DMS 273 (cell line): ENCODE measurements around the gene TRIM71.
"Not testable (repeated sequence)": the region's sequence is repeated elsewhere in the genome, so short reads cannot be mapped to it uniquely, and the experiment has no call there.

Experiments used
- DNase-seq: peaks from one replicate; lab custom pipeline; 2025; ENCODE audit not compliant: unreplicated experiment; lab: John Stamatoyannopoulos, UW

TRIM71 gene

DNA sequence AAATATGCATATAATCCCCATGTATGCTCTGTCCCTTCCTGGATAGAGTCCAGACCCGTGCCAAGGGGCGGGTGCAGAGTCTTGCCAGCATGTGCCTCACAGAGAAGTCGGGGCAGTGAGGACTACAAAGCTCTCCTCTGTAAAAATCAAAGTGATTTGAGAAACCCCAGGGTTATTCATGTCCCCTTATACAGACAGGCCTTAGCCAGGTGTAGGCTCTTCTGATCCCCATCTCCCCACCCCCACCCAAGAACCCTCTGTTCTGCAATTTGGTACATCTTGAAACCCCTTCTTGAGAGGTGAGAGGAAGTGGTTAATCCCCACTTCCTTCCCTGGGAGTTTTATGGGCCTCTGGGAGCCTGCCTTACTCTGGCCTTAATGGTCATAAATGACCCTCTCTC, 24.7 kb downstream of the TRIM71 start:
- no peak for DNase-seq

DNA sequence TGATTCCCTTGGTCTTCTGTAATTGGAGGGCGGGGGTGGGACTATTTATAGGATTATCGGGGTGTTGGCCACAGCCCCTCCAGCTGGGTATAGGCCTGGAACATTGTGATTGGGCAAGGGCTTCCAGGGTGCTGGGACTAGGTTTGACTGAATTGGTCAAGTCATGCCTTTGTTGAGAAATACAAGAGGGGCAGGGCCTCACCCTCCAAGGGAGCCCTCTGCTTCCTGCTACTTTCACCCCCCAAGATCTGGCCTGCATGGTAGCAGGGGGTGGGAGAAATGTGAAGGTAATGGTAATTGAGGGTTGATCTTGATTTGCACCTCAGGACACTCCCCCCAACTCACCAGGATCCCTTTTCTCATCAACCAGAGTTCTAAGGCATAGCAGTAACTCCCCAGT, 25.2 kb downstream of the TRIM71 start:
- no peak for DNase-seq

DNA sequence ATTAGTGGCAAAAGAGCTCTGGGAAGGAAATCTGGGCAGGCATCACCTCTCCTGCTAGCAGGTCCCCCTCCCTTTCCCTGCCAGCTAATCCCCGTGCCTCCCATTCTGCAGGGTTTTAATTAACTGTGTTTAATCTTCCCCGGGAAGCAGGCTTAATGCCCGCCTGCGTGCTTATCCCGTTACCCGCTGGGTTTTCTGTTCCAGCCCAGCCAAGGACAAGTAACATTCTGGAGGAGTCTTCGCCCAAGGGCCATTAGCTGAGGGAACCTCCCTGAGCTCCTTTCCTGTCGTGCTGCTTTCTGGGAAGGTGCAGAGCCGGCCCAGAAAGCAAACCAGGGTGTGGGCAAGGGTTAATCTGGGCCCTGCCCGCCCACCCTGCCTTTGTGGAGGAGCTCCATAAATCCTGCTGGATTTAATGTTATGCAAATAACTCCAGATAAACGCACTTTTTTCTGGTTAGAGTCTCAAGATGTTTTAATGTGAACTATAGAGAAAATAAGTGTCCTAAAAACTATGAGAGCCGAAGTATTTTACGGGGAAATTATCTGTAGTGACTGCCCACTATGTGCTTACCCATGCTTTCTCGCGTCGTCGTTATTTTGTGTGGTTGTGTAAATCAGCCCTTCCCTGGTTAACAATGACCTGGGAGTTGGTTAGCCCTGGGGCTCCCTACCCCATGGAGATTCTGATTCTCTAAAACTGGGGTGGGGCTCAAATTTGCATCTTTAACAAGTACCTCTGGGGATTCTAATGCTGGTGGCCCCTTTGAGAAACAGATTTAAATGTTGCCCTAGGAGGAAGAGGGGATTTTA, 25.9 kb downstream of the TRIM71 start:
- no peak for DNase-seq

DNA sequence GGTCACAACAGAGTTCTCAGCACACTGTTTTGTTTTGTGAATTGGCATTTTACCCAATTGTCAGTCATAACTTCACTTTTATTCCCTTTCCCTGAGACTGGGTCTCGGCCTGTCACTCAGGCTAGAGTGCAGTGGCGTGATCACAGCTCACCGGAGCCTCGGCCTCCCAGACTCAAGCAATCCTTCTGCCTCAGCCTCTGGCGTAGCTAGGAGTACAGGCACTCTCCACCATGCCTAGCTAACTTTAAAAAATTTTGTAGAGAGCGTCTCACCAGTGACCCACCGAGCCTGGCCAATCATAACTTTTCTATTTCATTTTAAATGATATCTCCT, 26.5 kb downstream of the TRIM71 start:
- DNase-seq: no peak

DNA sequence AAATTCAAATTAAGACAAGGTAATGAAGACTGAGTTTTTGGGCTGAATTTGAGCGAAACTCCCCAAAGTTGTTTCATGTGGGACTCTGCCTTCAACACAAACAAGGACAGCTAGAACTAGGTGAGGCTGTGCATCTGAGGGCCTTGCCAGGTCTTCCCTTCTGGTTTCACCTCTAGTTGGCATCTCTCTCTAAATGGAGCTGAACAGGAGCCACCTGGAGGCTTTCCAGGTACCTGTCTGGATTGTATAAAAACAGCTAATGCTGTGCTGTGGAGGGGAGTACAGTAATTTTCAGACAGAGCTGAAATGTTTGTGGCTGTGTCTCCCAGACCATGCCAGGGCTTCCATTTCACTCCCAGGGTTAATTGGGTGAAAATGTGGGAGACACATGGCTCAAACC, 27.1 kb downstream of the TRIM71 start:
- DNase-seq: no peak

DNA sequence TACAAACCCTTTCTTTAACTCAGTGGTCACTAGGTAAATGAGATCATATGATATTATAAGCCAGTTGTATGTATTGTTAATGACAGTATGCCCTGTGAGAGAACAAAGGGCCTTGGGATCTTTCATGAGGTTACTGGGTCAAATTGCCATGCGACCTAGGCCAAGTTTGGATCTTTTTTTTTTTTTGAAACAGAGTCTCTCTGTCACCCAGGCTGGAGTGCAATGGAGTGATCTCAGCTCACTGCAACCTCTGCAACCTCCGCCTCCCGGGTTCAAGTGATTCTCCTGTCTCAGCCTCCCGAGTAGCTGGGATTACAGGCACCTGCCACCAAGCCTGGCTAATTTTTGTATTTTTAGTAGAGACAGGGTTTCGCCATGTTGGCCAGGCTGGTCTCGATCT, 27.7 kb downstream of the TRIM71 start:
- not testable (repeated sequence) for DNase-seq

DNA sequence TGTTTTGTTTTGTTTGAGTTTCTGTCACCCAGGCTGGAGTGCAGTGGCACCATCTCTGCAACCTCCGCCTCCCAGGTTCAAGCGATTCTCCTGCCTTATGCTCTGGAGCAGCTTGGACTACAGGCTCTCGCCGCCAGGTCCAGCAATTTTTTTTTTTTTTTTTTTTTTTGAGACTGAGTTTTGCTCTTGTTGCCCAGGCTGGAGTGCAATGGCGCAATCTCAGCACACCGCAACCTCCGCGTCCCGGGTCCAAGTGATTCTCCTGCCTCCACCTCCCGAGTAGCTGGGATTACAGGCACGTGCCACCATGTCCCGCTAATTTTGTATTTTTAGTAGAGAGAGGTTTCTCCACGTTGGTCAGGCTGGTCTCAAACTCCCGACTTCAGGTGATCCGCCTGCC, 29.2 kb downstream of the TRIM71 start:
- not testable (repeated sequence) for DNase-seq

DNA sequence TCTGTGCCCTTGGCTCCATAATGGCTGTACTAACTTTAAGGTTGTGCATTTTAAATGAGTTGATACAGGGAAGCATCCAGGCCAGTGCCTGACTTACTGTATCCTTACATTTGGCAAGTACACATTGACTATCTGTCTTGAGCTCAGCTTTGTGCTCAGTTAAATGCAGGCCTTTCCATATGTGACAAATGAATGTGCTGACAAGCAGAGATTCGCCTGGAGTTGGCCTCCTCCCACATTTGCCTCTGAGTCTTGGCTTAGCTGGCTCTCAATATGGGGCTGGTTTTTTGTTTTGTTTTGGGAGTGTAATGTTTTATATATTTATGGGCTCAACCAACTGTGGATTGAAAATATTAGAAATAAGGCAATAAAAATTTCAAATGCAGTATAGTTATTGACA, 29.7 kb downstream of the TRIM71 start:
- no peak for DNase-seq

DNA sequence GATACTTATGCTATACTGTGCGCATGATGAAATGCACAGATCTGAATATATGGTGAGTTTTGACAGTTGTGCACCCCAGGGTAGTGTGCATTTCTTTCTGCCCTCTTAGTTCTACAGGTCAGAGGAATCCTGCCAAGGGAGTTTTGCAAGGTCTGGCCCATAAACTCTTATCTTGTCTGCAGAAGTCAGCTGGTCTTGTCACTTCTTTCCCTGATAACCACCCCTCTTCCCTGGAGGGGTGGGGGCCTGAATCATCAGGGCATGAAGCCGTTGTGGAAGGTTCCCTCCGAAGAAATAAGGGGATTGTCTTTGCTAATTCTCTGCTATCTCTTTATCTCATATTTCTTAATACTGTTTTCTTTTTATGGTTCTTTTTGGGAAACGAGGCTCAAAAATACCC, 30.4 kb downstream of the TRIM71 start:
- no peak for DNase-seq

DNA sequence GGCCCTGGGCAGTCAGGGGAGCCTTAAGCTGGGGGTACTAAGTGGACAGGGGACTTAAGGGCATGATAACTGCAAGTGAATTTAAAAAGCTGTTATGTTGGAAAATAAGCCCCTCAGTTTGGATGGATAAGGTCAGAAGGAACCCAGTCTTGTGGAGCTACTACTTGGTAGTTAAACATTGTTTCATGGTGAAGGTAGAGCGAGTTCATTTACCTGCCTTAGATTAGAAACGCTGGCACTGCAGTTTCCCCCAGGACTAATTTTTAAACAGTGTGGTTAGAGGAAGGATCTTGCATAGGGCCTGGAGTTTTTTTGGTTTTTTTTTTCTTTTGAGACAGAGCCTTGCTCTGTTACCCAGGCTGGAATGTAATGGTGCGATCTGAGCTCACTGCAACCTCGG, 31.2 kb downstream of the TRIM71 start:
- DNase-seq: no peak

DNA sequence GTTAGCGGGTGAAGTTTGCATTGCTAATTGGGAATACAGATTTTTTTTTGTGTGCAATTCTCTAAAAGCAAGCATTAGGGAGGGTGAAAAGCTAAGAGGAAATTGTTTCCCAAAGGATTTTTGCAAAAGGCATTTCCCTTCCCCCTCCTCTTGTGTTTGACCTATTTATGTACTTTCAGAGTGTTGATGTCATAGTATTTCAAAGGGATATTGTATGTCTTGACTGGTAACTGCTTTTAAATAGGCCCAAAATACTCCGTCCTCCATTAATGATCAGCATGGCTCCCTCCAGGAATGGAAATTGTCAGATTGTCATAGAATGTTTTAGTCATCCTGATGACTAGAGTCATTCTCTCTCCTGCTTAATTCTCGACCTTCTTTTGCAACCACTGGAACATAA, 32.4 kb downstream of the TRIM71 start:
- DNase-seq: no peak

DNA sequence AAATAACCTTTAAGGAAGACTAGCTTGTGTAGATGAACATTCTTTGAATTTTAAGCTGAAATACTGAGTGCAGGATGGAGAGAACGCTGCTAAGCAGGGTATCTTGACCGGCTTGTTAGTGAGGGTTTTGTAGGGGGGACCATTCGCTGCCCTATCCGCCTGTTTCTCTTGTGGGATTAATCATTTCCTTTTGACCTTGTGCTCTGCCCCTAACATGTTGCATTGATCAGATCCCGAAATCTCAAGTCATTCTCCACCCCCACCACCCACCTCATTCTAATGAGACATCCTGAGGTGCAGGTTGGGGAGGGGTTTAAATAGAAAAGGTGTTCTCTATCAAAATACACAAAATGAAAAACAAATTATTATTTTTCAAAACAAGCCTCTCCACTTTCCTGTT, 32.8 kb downstream of the TRIM71 start:
- DNase-seq: no peak

DNA sequence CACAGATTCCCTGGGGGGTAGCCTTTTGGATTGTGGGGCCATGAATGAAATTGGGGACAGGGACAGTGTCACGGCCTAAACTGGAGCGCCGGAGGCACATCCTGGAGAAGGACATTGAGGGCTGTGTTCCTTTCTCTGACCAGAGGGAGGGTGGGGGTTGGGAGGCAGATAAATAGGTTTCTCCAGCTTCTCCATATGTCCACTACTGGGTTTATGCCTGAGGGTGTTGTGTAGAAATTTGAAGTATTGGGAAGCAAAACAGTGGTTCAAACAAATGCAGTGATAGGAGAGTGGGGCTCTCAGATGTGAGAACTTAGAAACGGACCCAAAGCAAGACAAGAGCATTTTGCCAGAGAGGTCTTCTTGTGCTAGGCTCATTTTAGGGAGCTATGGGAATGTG, 34.3 kb downstream of the TRIM71 start:
- no peak for DNase-seq

DNA sequence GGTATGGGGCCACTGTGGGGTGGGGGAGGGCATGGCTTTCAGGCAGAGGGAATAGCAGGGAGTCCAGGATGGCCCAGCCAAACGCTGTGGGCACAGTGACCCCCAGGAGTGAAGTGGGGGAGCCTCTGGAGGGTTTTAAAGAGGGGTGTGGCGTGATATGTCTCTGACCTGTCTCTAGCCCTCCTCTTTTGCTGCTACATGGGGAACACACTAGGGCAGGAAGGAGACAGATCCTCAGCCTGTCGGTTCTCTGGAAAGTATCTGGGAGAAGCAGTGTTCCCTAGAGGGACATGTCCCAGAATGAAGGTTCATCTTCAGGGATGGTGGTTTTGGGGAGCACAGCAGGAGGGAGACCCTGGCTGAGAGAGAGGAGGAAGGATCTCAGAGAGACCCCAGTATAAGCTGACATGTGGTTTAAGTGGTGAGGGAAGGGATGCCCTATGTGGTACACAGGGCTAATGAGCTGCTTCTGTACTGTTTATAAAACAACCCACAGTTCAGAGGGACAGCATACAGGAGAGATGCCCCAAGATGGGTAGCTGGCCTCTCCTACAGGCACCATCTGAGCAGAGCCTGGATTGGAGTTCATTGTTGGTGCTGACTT, 37.7 kb downstream of the TRIM71 start:
- no peak for DNase-seq

DNA sequence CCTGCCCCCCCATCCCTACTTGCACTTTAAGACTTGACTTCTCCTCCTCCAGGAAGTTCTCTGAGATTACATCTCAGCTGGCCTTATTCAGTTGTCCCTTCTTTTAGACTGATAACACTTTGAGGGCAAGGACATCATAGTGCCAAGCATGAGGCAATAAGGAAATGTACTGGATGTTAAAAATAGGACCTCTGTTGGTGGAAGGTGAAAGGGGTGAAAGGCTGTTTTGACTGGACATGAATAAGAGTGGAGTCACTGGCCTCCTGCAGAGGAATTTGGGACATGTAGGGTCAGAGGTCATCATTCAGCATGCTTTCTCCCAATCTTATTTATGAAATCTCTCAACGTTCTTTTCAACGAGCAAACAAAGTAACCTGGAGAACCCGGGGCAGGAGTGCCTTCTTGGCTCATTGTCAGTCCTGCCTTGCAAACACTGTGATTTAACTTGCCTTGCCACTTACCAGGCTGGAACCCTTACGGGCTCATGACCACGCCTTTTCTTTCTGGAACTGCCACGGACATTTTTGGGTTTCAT, 38.6 kb downstream of the TRIM71 start:
- no peak for DNase-seq

DNA sequence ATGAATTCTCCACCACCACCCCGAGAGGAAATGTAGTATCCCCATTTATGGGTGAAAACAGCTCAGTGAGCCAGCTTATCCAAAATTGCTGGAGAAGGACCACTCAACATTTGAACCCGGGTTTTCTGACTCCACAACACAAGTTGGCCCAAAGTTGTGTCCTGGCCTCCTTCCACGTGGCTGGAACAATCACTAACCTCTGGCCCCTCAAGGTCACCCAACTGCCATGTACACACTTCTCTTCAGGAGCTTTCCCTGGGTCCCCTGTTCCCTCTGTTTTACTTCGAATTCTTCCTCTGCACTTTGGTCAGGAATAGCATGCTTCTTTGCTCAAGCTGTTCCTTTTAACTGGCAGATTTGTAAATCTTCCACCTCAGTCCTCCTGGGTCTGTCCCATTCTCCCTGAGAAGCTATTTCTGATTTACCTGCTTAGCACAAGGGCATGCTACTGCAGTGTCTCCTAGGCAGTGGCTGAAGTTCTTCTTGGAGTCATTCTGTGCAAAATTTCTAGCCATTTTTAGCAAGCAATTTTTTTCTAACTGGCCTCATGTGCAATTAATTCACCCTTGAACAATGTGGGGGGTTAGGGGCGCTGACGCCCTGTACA, 39.2 kb downstream of the TRIM71 start:
- no peak for DNase-seq

DNA sequence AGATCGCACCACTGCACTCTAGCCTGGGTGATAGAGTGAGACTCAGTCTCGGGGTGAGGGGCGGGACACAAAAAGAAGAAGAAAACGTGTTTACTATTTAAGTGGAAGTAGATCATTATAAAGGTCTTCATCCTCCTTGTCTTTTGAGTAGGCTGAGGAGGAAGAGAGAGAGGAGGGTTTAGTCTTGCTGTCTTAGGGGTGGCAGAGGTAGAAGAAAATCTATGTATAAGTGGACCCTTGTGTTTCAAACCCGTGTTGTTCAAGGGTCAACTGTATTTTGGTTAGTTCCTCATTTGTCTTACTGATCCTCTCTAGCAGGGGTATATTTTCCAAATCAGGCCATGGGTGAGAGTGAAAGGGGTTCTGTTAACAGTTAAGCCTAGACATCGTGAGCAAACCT, 40.1 kb downstream of the TRIM71 start:
- DNase-seq: no peak

DNA sequence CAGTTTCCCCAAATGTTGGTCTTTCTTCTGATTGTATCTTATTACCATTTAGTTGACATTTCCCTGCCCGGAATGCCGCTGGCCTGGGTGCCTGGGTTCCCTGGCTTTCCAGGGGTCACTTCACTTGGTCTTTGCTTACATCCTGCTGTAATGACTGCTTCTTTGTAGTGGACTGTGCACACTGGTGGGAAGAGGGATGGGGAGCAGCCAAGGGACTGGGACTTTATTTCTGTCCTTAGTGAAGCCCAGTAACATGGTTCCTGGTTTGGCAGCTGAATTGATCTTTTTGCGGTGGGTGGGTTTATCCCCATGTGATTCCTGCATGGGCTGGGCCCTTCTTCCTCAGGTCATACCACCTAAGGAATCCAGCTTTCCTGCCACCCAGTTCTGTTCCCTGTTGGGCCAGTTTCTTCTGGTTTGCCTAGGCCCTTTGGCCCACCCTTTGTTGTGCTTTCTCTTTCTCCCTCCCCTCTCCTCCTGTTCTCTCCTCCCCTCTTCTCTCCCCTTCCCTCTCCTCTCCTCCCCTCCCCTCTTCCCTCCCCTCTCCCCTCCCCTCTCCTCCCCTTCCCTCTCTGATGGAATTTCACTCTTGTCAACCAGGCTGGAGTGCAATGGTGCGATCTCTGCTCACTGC, 41.9 kb downstream of the TRIM71 start:
- DNase-seq: no peak

DNA sequence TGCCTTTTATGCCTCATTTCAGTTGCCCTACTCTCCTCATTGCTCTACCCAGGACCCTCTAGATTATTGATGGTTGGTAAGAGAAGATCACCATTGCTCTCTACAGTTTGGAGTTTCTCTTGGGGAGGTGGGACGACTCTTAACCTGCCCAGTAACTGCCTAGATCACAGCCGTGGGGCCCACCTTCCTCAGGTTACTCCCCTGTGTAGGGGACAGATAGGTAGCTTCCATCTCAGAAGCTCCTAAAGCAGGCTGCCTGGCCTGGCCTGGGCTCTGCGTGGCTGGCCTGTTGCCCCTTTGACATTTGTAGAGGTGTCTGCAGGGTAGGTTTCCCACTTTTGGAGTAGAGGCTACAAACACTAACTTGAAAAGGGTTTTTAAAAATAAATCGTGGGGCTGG, 42.7 kb downstream of the TRIM71 start:
- DNase-seq: no peak

DNA sequence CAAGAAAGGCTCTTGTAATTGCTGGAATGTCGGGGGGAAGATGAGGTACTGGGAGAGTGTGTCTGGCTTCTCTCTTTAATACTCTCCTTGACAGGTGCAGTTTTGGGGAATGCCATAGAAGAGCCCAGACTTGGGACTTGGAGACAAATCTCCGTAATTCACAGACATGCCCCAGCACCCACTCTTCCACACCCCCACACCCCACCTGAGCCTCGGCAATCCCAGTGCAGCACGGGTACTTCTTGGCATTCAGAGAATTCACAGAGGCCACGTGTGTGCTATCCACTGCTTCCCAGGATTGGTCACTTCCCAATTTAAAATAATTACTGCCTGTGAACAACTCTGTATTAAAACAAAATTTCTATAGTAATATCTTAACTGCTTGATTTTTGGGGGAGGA, 43.9 kb downstream of the TRIM71 start:
- DNase-seq: no peak

DNA sequence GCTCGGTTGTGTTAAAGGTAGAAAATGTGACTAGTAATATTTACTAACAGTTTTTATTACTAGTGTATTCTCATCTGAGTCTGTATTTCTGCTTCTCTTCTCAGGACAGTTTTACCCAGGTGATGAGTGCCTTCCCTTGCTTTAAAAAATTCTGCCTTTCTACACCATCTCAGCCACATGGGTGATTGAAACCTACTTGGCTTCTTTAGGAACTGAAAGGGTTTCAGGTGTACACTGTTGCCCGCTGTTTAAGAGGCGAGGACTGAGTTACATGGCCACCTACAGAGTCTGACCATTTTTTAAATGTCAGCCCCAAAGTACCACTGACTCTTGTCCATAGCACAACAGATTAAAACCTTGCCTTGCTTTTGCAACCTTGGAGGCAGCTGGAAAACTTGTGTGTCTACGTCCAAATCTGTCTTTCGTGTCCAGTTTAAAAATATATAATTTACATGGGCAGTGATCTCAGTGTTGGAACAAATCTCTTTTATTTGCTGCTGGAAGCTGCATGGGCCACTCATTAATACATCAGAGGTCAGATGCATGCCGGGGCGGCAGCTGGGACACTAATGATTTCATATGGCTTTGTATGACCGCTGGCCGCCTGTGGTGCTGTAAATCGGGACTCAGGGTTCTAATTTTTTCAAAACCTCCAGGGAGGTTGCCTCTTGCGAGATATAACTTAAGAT, 44.6 kb downstream of the TRIM71 start:
- DNase-seq: no peak
